GM03348 (cell line): Measurements from ENCODE around the gene NEDD8.

Source experiments
- DNase-seq: peaks from one replicate; pipeline ENCODE4 v3.0.0; 2012; ENCODE audit warnings: low spot score

NEDD8 gene

GRCh38 chr14:24263848-24264247 lies 31.7 kb upstream of the NEDD8 start:
- DNase-seq, result no peak

DNA sequence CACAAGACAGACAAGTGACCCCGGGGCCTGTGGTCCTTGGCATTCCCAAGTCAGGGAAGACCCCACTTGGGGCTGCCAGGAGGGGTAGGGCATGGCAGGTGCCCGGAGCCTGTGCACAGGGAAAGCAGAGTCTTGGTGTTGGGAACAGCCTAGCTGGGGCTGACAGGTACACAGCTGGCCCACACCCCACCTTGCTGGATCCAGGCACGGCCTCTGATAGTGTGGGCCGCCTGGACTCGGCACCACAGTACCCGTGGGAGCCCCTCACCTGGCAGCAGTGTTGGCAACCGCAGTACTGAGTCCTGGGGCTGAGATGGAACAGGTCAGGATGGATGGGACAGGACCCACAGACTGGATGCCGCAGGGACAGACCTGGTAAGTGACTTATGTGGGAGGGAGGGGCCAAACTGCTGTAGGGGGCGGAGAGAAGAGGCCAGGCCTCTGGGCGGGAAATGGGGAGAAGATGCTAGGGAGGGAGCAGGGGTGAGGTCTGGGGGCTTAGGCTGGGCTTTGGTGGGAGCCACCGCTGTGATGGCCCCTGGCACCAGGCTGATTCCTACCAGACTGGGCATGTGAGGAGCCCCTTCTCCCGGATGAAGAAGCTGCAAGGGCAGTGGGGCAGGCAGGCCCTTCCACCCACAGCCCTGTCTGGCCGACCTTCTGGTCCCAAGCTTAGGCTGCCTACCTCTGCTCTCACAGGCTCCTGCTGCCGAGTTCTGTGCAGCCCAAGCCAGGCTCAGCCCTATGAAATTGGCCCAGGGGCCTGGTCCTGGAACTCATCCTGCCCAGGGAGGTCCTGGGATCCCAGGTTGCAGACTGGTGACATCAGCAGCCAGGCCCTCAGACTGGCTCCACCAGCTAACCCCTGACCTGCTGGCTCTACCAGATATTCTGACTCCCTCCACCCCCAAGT lies 30.9 kb upstream of the NEDD8 start, which contains the start of gene TGM1:
TSS of gene TGM1 (minus strand) at position 357 of the 913 bp plus-strand sequence. CDS start 825 bp downstream, outside the sequence.
- no peak for DNase-seq

DNA sequence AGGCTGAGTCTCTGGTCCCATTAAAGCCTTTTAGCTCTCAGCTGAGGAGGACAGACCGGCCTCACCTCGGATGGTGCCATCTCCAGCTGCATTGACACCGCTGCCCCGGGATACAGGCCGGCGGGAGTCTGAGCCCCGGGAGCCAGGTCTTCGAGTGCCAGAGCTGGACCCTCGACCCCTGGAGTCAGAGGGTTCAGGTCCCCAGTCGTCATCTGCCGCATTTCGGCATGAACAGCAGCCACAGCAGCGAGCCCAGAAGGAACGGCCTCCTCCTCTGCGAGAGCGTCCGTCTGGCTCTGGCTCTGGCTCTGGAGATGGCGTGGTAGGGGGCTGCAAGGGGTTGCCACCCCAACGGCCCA lies 29.8 kb upstream of the NEDD8 start:
- DNase-seq, result no peak

- no peak for DNase-seq
These were observed 29.2 kb upstream of the NEDD8 start for GRCh38 chr14:24261256-24261968.

DNA sequence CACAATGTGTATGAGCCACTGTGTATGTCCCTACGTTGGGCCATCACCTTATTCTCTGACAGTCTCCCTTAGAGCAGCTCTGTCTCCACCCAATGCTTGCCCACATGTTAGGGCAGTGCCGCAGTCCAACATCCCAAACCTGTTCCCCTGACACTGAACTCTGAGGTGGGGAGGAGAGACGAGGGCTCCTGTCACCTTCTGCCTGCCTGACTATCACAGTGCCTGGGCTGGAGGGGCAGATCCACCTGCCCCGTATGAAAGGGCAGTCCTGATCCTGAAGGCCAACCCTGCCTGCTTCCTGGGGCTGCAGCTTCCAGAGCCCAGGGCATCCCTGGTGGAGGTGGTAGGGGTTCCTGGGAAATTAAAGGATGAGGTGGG lies 28.6 kb upstream of the NEDD8 start:
- no peak for DNase-seq

- DNase-seq, result no peak
These were observed 28.0 kb upstream of the NEDD8 start for GRCh38 chr14:24260026-24260779.

DNA sequence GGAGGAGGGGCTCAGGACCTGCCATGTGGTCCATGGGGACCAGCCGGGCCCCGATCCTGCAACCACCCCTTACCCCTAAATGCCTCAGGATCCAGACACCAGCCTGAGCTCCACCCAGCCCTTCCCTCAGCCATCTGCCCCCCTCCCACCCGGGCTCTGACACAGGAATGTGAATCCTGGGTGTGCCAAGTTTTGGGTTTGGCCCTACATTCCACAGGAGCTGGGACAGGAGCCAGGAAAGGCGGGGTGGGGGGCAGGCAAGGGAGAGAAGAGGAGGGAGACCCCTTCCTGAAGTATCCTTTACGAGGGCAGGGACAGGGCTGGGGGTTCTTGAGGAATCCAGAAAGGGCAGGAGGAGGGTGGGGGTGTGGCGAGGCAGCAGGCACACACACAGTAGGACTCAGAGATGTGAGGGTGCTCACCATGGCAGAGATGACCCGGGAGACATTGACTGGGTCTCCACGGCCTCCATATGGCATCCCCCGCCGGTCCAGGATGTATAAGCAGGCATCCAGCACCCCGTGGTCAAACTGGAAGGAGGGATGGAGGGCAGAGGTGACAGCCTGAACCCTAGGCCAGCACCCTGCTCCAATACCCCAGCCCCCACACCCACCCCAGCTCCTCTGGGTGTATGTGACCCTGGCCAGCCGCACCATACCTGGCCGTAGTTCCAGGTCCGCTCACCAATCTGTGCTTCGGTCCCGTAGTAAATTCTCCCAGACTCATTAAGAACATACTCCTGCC lies 27.3 kb upstream of the NEDD8 start:
- peak; percentile 90 for DNase-seq

GRCh38 chr14:24258548-24259265 lies 26.5 kb upstream of the NEDD8 start:
- DNase-seq, result no peak

GRCh38 chr14:24258119-24258518 lies 26.0 kb upstream of the NEDD8 start:
- DNase-seq, result no peak

- DNase-seq, result no peak
These were observed 24.8 kb upstream of the NEDD8 start for GRCh38 chr14:24256960-24257359.

DNA sequence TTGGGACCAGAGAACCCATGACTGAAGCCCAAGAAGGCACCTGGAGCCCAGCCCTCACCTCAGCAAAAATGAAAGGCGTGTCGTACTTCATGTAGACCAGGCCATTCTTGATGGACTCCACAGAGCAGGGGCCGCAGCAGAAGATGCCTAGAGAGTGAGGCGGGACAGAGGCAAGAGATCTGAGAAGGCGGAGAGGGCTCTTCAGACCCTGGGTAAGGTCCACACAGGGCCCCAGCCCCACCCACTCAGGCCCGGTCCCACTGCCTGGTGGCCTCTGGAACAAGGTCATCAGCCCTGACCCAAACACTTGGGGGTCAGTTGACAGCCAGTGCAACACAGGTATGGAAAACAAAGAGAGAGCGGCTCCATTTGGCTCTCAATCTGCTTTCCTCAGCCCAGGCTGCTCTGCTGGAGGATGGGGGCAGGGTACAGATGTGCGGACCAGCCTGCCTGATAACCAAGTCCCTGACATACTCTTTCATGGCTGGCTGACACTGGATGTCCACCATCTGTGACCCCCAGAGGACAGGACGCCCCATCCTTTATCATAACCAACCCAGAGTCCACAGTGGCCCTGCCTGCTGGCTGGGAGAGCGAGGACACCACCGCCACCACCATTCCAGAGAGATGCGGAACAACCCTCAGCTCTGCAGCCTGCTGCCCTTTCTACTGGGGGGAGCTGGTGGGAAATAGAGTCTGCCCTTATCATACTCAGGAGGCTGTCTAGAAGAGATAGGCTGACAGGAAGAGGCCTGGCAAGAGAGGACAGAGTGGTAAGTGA lies 24.0 kb upstream of the NEDD8 start:
- DNase-seq, result no peak

DNA sequence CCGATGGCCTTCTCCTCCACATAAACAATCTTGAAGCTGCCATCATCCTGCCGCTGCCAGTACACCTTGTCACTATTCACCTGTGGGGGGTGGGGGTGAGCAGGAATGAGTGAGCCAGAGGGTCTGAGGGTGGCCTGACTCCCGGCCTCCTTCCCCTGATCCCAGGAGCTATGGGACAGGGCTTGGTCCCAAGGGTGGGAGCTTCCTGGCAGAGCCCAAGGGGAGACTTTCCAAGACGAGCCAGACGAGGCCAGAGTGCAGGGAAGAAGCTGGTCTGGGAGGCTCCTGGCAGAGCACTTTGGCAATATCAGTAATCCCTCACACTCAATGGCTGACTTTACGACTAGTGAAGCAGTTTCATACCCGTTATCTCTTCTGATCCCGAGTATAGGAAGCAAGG lies 23.3 kb upstream of the NEDD8 start:
- no peak for DNase-seq

- no peak for DNase-seq
These were observed 22.6 kb upstream of the NEDD8 start for GRCh38 chr14:24254630-24255392.

DNA sequence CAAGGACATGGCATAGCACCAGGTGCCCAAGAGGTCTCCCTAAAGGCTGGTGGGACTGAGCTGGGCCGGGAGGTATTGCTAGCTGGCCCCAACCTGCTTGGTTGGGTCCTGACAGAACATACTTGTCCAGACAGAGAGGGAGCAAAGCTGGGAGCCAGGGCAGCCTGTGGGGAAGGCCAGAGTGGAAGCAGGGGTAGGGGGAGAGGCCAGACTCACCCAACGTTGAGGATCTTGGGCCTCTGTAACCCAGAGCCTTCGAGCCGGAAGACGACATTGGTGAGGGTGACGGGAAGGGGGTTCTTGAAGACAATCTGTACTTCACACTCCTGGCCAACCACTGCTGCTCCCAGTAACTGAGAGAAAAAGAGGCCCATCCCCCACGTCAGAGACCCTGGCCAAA lies 21.8 kb upstream of the NEDD8 start:
- DNase-seq, result no peak

DNA sequence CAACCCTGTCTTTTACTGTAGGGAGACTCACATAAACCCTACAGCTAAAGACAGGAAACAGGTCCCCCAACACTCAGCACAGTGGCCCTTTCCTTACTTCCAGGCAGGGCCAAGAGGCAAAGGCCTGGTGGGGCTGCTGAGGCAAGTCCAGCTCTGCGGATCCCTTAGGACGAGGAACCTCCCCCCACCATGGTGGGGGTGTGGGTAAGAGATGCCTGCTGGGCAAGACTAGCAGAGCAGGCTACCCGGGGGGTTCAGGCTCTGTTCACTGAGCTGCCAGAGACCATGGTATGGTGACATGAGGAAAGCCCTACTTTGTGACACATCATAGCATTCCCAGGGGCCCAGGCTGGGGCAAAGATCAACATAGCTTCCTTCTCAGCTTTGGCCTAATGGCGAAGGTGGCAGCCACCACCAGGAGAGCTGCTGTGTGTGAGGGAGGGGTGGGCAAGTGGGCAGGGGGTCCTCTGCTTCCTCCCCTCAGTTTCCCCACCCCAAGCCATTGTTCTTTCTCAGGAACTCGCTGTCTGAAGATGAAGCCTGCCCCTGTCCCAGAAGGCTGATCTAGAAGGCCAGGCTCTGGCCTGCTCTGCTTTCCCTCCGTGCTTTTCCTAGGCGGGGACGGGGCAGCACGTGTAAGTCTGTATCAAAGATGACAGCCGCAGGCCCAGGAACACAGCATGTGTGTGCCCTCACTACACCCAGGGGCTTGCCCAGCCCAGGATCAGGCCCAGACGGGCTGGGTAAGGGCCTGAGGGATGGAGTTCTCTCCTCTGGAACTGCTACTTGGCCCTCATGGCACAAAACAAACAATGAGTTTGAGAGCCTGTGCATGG lies 20.3 kb upstream of the NEDD8 start:
- DNase-seq, result no peak

DNA sequence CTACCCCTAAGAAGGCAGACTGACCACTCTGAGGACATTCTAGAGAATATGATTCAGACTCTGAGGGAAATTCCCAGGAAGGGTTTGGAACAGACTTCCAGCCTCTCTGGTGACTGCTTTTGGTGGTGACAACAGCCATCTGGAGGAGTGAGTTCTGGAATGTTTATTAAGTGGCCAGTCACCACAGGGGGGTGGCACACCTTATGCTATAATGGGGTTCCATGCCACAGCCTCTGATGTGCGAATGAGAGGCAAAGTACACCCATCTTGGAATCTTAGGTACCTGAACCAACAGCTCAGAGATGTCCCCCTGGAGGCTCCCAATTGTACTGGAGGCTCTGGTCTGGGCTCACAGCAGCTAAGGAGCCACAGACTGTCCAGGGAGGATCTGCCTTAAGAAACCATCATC lies 19.7 kb upstream of the NEDD8 start:
- DNase-seq, result peak; percentile 42

- DNase-seq, result no peak
These were observed 18.2 kb upstream of the NEDD8 start for GRCh38 chr14:24250354-24250753.

DNA sequence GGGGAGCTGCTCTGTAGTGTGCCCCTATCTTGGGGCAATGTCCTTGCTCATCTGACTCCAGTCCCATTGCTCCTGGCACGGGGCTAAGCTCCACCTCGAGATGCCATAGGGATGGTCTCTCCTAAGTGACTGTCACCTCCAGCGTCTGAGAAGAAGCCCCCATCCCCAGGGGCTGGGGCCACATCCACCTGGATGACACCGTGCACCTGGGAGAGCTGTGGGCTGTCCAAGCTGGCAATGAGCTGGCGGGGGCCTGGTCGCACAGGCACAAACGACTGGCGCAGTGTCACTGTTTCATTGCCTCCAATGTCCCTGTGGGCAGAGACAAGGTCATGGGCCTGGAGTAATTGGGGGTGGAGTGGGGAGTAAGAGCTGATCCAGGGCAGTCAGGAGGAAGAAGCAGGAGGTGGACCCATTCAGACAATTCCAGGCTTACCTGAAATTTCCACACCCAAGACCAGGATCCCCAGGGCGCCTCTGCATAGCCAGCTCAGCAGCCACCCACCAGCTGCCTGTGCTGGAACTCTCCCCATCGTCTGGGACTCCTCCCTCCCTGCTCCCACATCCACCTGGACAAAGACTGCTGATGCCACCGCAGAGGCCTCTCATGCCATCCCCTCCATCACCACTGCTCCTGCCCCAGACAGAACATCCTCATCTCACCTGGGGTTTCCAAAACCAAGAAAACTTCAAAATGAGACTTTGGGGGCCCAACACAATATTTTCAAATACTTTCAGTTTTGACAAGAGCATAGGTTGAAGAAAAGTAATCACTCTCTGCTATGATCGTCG lies 17.3 kb upstream of the NEDD8 start:
- no peak for DNase-seq
